Epithelial cell of esophagus (primary cell): ENCODE measurements around the gene SHC1.
"Not testable (repeated sequence)": the region's sequence is repeated elsewhere in the genome, so short reads cannot be mapped to it uniquely, and the experiment has no call there.

Experiments used
- DNase-seq: peaks from one replicate; pipeline ENCODE4 v3.0.0; 2010; ENCODE audit warnings: low read depth
- H3K4me3 ChIP-seq: 2 replicates; pipeline ENCODE4 v1.5.1; 2011; ENCODE audit warnings: mild to moderate bottlenecking, low read length, control low read depth
- CTCF ChIP-seq: IDR thresholded peaks from 2 replicates; pipeline ENCODE4 v1.5.1; 2011; ENCODE audit warnings: low read depth, mild to moderate bottlenecking, low read length, control low read depth, inconsistent platforms; ENCODE audit not compliant: insufficient read depth; ENCODE audit errors: missing control alignments

The SHC1 gene

DNA sequence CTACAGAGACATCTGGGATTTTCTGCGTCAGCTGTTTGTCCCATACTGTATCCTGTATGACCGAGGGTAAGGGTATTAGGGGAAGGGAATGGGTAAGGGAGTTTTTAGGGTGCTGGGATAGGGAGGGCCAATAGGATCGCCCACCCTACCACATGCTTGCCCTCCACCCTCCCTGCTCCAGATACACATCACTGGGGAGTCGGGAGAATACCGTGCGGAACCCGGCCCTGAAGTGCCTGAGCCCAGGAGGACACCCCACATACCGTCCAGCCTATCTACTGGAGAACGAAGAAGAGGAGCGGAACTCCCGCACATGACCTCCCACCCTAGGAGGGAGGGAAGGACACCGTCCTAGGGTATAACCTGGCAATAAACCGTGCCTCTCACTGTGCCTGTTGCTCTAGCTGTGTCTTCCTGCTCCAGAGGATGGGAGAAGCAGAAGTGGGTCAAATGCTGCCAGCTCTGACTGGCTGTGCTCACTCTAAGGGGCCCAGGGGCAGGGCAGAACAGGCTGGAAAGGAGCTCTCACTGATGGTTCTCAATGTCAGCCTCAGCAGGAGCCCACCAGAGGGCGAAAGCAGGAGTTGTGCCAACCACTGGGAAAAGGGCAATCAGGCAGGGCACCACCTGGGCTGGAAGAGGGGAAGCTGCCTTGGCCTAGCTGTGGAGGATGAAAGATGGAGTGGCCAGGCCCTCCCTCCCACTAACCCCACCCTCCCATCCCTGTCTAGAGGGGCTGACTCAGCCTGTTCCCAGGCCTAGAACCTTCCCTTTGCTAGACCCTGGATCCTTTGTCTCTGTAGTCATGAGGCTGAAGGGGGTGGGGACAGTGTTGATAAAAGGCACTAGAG lies 22.4 kb upstream of the SHC1 start:
- DNase-seq = no peak
- no peak overlapping the region for H3K4me3 ChIP-seq
- TF ChIP-seq CTCF = peak; percentile 17

DNA sequence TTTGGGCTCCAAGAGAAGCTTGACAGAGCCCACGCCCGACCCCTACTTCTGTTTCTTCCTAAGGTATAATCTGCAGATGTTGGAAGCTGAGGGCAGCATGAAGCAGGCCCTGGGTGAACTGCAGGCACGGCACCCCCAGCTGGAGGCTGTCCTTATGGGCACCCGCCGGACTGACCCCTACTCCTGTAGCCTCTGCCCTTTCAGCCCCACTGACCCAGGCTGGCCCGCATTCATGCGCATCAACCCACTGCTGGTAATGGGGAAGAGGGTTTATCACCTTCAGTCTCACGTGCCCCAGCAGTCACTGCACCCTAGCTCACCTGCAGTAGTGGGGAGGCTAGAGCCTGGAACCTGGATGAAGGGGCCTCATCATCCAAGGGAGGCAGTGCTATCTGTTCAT lies 19.7 kb upstream of the SHC1 start:
- no peak overlapping the region for H3K4me3 ChIP-seq
- no peak for DNase-seq
- TF ChIP-seq CTCF = no peak

GRCh38 chr1:154989195-154989860 lies 18.8 kb upstream of the SHC1 start:
- DNase-seq = no peak
- TF ChIP-seq CTCF = no peak
- no peak overlapping the region for H3K4me3 ChIP-seq

GRCh38 chr1:154988058-154988954 lies 17.8 kb upstream of the SHC1 start:
- H3K4me3 ChIP-seq = no peak overlapping the region
- DNase-seq = no peak
- TF ChIP-seq CTCF = no peak

DNA sequence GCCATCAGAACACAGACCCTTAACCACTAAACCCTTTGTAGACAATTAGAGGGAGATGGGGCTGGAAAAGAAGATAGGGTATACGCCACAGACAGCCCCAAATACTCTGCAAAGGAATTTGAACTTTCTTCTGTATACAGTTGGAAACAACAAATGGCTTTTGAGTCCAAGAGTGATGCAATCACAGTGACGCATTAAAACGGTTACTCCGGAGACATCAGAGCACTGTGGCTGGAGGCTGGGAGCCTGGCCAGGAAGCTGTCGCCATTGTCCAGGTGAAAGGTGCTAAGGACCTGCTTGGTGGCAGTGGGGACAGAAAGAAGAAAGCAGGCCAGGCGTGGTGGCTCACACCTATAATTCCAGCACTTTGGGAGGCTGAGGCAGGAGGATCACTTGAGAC lies 16.8 kb upstream of the SHC1 start:
- no peak for TF ChIP-seq CTCF
- H3K4me3 ChIP-seq = no peak overlapping the region
- DNase-seq = no peak

GRCh38 chr1:154986736-154987135 lies 16.2 kb upstream of the SHC1 start:
- not testable (repeated sequence) for DNase-seq, H3K4me3 ChIP-seq
